NB4 (cell line): Measurements from ENCODE around the gene B9D1.
A peak's percentile ranks its signal among the peaks of the same experiment; 100 is the strongest.

ENCODE experiments used
- DNase-seq: peaks from one replicate; pipeline ENCODE4 v3.0.0; 2010; ENCODE audit warnings: low read depth
- H3K4me3 ChIP-seq: one replicate; pipeline ENCODE4 v1.5.1; 2011; ENCODE audit warnings: mild to moderate bottlenecking, low read depth, low read length, moderate library complexity
- MYC ChIP-seq: IDR thresholded peaks from 2 replicates; pipeline ENCODE4 v1.6.1; 2011; ENCODE audit warnings: low read depth, low read length
- POLR2A ChIP-seq: IDR thresholded peaks from 2 replicates; pipeline ENCODE4 v1.6.1; 2011; ENCODE audit warnings: mild to moderate bottlenecking; ENCODE audit not compliant: insufficient read length; ENCODE audit errors: extremely low read depth
- TF ChIP-seq, protein P1 (sequence below): IDR thresholded peaks from 2 replicates; pipeline ENCODE4 v1.6.1; 2011; ENCODE audit warnings: low read depth, low read length
- TF ChIP-seq, protein P2 (sequence below): IDR thresholded peaks from one replicate; pipeline ENCODE4 v1.5.1; 2012; ENCODE audit warnings: low read depth, low read length

B9D1 gene

DNA sequence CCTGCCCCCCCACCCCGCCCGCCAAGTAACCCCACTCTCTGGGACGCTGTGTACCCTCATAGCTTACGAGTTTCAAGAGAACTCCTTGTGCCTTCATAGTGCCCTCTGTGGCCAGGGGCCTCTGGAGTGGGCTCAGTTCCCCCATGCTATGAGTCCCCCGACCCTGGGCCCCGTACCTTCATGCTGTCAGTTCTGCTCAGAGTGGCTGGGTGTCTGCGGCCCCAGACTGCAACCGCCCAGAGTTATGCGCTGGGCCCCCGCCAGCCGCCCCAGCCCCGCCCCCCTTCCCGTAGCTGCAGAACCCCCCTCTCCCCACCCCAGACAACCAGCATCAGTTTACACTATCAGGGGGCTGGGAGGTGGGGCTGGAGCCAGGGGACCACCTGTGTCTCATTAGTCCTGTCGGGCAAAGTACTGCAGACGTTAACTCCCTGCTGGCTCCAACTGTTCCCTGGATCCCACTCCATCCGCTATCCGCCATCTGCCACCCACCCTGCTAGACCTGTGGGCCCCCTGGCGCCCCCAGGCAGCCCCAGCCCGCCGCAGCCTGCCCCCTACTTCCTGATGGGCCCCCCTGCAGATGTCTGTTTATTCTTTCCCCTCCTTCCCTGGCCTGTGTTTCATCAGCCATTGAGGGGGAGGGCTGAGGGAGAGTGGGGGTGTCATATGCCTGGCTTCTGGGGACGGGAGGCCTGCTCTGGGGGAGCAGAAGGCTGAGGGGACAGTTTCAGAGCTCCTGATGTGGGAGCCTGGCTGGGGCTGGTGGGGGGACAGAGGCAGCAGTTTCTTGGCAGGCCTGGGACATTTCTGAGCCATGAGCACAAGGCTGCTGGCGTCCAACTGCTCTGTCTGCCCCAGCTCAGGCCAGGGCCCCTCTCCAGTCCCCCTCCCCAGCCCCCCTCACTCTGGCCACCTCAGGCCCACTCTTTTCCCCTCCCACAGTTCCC lies 24.7 kb upstream of the B9D1 start, which contains the start of gene MFAP4:
TSS of gene MFAP4 (minus strand) at position 217 of the 947 bp plus-strand sequence. CDS start at position 182, 35 bp downstream.
- peak within 1 kb of the TSS; percentile 73 for H3K4me3 ChIP-seq
- DNase-seq: peak; percentile 95
- peak; percentile 37 for TF ChIP-seq POLR2A
- TF ChIP-seq, protein P1, sequence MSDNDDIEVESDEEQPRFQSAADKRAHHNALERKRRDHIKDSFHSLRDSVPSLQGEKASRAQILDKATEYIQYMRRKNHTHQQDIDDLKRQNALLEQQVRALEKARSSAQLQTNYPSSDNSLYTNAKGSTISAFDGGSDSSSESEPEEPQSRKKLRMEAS: peak; percentile 59
- TF ChIP-seq, protein P2, sequence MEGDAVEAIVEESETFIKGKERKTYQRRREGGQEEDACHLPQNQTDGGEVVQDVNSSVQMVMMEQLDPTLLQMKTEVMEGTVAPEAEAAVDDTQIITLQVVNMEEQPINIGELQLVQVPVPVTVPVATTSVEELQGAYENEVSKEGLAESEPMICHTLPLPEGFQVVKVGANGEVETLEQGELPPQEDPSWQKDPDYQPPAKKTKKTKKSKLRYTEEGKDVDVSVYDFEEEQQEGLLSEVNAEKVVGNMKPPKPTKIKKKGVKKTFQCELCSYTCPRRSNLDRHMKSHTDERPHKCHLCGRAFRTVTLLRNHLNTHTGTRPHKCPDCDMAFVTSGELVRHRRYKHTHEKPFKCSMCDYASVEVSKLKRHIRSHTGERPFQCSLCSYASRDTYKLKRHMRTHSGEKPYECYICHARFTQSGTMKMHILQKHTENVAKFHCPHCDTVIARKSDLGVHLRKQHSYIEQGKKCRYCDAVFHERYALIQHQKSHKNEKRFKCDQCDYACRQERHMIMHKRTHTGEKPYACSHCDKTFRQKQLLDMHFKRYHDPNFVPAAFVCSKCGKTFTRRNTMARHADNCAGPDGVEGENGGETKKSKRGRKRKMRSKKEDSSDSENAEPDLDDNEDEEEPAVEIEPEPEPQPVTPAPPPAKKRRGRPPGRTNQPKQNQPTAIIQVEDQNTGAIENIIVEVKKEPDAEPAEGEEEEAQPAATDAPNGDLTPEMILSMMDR: no peak
- TF ChIP-seq MYC: no peak; the same call in none of the 2 replicates

DNA sequence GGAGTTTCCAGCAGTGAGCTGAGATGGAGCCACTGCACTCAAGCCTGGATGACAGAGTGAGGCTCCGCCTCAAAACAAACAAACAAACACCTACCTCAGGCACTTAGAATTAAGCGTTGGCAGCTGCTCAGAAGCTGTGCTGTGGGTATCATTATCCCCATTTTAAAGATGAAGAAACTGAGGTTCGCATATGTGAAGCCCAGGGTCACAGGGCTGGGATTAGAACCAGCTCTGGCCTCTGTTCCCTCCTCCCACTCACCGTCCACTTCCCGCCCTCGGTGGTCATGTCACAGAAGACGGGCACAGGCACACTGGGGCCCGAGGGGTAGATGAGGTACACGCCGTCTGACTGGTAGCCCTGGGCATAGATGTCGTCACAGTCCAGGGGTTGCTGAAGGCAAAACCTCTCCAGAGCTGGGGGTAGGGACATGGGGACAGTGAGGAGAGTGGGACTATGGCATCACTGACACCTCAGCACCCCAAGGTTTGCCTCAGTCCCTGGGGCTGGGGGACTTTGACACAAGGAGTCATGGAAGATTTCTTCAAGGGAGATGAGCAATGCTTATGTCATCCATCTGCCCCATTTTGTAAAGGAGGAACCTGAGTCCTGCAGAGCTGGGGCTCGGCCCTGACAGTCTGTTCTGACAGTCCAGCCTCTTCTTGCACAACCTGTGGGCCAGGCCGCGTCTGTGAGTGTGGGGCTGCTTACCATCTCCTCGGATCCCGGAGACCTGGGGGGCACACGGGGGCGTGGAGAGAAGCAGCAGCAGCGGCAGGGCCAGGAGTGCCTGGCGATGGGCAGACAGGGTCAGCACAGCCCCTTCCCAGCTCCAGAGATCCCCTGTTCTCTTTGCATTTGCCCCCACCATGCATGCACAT lies 23.8 kb upstream of the B9D1 start:
- peak; percentile 96 for DNase-seq
- TF ChIP-seq, protein P1: peak; percentile 71
- peak; percentile 61; the same call in 1 of the 2 replicates for TF ChIP-seq MYC
- TF ChIP-seq, protein P2: no peak
- peak overlapping the region; percentile 73 for H3K4me3 ChIP-seq

DNA sequence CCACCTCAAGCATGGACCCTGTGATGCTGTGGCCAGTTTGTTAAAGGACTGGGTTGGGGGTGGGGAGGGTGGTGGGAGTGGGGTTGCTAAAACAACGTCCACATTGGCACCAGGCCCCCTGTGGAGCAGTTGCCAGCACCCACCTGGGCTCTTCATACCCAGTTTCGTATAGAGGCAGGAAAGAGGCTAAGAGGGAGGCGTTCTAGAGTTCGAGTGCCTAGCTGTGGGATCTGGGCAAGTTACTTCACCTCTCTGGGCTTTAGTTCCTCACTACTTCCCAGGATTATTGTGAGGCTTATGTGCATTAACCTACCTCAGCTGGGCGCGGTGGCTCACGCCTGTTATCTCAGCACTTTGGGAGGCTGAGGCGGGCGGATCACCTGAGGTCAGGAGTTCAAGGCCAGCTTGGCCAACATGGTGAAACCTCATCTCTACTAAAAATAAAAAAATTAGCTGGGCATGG lies 23.0 kb upstream of the B9D1 start:
- TF ChIP-seq, protein P2: no peak
- no peak for TF ChIP-seq POLR2A
- TF ChIP-seq, protein P1: no peak
- TF ChIP-seq MYC: no peak
- H3K4me3 ChIP-seq: peak overlapping the region; percentile 73
- DNase-seq: no peak

DNA sequence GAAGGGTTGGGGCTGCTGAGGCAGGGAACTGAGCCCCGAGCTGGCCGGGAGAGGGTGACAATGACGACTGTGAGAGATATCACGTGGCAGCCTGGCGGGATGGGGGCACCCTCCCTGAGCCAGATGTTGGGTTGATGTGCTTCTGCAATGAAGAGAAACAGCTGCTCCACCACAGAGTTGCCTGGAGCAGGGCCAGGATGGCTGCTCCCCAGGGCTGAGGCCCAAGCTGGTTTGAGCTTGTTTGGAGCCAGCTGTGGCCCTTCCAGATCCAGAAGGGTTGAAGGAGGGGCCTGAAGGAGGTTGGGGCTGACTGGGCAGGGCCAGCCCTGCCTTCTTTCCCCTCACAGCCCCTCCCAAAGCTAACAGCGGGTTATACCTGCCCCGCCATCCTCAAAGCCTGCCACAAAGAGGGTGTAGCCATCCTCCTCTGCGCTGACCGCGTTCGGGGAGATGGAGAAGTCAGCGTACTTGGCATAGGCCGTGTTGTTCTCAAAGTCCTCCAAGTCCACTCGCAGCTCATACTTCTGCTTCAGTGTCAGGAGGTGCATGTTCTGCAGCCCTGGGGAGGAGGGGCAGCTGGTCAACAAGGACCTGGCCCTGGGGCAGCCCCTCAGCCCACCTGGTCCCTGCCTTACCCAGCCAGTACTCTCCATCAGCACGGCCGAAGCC lies 22.3 kb upstream of the B9D1 start:
- peak; percentile 67 for DNase-seq
- H3K4me3 ChIP-seq: no peak overlapping the region
- TF ChIP-seq, protein P1: no peak
- TF ChIP-seq, protein P2: no peak
- TF ChIP-seq MYC (no peak), POLR2A (no peak)
